Stimulated activated CD8-positive, alpha-beta memory T cell treated with anti-CD3 and anti-CD28 coated beads, Interleukin-7, amount 100 ng/mL, for 1 hour (primary cell): ENCODE measurements around the gene AFDN.

Experiments used
- DNase-seq, 2 donors: peaks; one replicate each; pipeline ENCODE4 v3.0.0-alpha.2; 2020; ENCODE audit warnings: low read depth in 2 of 2

The AFDN gene

DNA sequence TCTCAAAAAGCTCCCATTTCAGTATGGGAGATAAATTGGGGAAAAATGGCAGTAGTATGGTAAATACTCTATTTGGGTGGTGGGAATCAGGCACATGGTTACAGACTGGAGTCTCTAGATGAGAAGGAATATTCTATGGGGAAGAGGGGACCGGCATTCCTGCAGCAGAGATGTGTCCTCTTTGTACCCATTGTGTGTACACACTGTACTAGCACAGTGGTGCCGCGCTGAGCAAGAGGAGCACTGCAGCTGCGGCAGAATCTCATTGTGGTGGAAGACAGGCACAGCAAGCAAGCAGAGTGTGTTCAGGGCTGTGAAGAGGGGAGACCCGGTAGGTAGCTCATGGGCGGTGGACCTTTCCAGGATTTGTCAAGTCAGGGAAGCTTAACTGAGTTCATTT, 13.0 kb downstream of the AFDN start:
- no peak for DNase-seq

DNA sequence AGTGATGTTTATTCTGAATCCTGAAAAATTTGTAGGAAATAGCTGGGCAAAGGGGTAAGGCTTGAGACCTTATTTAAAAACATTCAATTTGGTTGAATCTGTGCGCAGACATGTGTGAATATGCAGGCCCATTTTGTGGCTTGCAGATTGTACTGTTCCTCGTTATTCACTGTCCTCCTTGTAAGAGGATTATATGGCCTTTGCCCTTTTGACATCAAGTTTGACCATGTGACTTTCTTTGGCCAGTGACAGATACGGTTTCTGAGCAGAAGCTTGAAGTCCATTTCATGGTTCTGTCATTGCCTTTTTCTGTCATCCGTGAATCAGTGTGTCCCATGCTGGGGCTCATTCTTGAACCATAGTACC, 13.4 kb downstream of the AFDN start:
- no peak for DNase-seq

DNA sequence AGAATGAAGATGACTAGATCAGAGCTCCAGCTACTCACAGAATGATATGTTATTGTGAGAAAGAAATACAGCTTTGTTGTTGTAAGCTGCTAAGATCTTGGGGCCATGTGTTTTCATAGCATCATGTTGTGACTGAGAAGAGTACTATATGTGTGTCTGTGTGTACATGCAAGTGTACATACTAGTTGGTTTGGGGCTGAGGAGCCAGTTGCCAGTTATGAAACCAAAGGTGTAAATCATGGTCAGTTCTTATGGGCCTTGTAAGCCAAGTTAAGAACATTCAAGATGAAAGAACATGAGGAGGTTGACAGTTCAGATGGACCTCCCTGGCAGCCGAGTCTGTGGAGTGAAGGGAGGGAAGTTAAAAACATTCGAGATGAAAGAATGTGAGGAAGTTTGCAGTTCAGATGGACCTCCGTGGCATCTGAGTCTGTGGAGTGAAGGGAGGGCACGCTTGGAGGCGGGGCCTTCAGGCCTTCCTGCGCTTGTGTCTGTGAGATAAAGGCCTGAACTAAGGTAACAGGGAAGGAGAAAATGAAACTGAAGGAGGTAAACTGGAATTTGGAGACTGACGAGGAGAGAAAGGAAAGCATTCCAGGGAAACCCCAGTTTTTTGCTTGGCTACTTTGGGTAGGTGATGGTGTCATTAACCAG, 13.9 kb downstream of the AFDN start:
- no peak for DNase-seq

DNA sequence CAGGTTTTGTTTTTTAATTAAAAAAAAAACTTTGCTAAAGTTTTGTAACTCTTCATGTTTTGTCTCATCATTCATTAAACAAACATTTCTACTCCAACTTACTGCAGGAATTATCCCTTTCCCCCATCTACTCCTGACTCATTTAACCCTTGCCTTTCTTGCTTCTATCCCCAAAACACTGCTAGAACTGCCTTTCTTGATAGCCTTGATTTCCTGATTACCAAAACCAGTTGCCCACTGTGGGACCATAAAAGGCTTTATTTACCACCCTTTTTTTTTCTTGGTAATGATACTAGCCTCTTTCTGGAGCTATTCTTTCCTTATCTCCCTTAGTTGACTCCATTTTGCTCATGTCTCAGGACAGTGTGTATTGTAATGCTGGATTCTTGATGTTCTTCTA, 15.3 kb downstream of the AFDN start:
- no peak for DNase-seq

DNA sequence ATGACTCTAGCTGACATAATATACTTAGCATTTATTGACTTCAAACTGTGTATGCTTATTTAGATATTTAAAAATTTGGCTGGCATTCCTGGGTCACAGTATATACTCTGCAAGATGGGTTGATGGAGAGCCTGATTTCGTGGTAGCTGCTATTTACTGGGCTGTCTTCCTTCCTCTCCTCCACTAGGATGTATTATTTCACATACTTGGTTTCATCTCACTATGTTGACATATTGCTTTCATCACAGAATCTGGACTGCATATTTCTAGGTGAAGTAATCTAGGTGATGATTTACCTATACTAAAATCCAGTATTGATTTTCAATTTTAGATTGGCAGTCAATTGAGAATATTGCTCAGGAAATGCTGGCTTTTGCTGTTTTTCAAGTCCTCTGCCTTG, 15.7 kb downstream of the AFDN start:
- no peak for DNase-seq

DNA sequence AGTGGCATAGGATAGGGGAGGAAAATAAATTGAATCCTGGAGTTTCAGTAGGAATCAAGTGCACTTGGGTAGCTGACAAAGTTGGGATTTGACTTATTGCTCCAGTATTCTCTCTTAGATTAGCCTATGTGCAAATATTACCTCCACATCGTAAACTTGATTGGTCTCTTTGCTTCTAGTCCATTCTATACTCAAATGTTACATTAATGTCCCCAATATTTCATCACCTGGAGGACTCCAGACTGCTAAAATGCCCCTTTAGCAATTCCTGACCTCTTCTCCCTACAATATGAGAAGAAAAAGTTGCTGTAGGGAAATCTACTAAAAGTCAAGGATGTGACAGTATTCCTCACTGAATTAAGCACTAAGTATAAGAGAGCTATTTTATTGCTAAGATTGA, 16.3 kb downstream of the AFDN start:
- no peak for DNase-seq

DNA sequence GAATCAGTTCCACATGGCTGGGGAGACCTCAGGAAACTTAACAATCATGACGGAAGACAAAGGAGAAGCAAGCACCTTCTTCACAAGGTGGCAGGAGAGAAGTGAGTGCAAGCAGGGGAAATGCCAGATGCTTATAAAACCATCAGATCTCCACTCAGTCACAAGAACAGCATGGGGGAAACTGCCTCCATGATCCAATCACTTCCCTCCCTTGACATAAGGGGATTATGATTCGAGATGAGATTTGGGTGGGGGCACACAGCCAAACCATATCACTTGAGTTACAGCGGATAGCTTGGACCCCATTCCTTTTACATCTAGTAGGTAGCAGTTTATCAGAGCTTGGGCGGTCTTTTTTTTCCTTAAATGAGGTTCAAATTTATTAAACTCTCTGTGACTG, 19.1 kb downstream of the AFDN start:
- DNase-seq, result no peak

DNA sequence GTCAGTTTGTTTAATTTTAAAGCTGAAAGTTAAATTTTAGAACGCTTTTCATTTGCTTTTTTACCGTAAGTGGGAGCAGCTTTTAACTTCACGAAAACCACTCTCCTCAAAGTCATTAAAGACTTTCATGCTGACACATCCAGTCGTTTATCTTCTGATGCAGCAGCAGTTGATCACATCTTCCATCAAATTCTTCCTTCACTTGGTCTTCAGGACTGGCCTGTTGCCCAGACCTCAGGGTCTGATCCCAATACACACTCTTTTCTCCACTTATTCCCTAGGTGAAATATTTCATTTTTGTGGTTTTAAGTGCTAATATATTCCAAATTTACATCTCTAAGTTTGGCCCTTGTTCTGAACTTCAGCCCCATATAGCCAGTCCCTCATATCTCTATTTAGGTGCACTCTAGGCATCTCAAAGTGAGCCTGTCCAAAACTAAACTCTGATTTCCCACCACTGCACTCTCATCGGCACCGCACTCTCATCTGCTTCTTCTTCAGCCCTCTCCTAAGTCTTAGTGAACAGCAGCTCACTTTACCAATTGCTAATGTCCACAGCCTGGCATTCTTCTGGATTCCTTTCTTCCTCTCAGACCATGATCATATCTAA, 20.4 kb downstream of the AFDN start:
- DNase-seq, result no peak

DNA sequence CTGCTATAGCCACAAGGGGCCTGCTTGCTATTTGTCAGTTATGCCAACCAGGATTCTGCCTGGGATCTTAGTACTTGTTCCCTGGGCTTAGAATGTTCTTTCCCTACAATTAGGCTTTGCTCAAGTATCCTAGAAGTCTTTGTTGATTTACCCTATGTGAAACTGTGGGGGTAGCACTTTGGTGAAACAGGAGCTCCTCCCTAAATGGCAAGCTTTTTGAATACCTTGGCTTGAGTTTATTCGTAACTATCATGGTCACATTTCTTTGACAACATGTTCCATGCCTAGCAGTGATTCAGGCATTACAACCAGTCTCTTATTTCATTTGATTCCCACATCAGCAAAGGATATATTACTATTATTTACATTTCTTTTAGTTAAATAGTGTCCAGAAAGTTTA, 21.2 kb downstream of the AFDN start:
- no peak for DNase-seq

DNA sequence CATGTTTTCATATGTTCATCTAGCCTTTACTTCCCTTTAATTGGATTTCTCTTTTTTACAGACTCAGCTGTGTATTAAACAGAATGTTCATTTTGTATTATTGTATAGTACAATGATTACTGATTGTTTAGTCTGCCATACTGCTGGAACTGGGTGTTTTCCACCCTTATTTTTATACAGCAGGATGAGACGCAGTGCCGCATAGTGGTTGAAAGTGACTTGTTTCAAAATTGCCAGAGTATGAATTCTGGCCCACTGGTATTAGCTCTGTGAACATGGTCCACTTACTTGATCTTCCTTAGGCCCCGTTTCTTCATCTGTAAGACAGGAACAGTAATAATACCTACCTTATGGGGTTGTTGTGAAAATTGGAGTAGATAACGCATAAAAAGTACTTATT, 22.1 kb downstream of the AFDN start:
- DNase-seq, result no peak

DNA sequence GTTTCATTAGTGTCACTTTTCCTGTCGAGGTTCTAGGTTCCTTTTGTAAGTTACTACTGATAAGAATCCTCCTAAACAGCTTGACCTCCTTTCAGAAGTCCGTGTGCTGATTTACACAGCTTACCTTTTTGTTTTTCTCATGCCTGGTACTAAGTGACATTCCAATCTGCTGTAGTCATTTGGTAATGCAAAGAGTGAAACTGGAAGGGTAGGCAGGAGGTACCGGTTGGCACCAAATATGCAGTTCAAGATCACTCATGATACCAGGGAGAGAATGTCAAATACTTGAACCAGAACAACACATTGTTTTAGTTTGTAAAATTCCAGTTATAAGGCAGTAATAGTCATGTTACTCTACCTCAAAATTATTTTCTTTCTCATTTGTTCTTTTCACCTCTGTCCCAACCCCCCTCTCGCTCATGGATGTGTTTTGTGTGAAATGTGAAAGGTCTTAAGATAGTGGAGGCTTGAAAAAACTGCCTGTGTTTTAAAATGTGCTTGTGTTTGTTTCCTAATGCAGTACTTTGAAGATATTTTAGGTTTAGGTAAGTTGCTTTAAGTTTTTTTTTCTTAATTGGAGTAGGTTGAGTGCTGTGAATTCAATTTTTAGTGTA, 23.2 kb downstream of the AFDN start:
- DNase-seq, result no peak

DNA sequence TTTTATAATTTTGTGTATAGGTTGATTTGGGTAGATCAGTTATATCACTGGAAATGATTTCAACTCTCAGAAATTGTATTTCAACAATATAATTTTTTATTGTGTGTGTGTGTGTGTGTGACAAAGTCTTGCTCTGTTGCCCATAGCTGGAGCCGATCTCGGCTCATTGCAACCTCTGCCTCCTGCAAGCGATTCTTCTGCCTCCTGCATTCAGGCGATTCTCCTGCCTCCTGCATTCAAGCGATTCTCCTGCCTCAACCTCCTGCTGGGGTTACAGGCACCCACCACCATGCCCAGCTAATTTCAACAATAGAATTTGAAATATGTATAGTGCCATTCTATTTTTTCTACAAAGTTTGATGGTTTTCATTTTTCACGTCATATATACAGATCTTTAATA, 24.1 kb downstream of the AFDN start:
- no peak for DNase-seq

DNA sequence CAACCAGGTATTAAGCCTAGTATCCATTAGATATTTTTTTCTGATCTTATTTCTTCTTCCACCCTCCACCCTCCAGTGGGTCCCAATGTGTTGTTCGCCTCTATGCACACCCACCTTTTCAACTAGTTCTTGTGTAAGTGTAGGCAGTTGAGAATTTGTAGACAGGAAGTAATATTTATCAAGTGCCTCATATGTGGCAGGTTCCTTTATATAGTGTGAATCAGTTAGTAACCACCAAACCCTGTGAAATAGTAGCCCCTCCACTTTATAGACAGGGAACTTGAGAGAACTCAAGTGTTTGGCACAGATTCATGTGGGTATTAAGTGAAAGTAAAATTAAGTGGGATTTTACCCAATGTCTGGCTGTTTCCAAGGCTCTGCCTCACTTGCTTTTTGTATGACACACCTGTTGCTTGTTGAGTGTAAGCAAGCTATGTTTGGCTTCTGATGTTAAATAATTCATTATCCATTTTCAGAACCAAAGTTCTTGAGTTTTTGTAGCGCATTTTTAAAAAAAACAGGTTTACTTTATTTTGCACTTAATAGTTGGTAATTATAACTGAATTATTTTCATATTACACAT, 24.8 kb downstream of the AFDN start:
- DNase-seq, result no peak

DNA sequence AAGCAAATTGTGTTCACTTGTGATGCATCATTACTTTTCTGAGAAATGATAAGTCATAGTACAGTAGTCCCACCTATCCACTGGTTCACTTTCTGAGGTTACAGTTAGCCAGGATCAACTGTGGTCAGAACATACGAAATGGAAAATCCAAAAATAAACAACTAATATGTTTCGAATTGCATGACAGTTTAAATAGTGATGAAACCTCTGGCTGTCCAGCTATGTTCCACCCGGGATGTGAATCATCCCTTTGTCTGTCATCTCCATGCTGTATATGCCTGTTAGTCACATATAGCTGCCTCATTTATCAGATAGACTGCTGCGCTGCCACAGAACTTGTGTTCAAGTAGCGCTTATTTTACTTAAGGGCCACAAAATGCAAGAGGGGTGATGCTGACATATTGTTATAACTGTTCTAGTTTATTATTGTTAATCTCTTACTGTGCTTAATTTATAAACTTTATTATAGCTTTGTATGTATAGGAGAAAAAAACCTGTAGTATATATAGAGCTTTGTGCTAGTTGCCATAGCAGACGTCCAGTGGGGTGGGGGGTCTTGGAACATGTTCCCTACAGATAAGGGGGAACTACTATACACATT, 29.2 kb downstream of the AFDN start:
- no peak for DNase-seq

DNA sequence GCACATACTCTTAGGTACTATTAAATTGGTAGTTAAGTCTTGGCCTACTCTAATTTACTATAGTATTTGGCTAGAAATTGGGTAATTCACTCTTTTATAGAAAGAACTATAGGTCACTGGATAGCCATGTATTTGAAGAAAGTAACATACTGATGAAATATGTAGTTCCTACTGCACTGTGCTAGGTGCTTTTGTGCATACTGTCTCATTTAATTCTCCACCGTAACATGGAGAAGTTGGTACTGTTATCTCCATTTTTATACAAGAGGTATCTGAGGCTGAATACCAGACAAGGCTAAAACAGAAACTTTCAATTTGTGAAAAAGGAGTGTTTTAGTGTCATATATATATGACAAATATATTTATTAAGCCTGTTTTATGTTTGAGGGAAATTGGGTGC, 29.8 kb downstream of the AFDN start:
- DNase-seq, result no peak

DNA sequence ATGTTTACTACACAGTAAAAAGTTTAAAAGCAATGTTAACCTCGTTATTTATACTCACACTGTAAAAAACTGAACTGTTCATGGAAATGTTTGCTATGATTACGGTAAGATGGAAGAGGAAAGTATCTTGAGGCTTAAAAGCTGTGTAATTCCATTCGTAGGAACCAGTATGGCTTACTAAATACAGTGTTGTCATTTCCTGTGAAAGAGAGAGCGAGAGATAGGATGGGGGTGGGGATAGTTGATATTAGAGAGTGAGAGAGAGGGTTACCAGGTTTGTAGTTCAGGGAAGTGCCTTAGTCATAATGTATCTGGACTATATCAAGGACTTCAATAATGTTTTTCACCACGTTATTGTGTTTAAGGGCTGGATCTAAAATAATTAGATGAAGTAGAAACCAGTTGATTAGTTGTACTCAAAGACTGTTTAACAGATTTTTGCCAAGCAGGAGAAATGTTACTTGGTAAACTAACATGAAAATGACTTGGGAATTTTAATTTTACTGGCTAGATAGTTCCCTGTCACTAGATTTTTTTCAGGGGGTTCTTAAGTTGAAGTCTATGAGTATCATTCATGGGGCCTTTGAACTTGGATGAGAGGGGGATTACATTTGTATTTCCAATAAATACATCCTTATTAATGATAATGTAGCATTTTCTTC, 30.4 kb downstream of the AFDN start:
- no peak for DNase-seq

DNA sequence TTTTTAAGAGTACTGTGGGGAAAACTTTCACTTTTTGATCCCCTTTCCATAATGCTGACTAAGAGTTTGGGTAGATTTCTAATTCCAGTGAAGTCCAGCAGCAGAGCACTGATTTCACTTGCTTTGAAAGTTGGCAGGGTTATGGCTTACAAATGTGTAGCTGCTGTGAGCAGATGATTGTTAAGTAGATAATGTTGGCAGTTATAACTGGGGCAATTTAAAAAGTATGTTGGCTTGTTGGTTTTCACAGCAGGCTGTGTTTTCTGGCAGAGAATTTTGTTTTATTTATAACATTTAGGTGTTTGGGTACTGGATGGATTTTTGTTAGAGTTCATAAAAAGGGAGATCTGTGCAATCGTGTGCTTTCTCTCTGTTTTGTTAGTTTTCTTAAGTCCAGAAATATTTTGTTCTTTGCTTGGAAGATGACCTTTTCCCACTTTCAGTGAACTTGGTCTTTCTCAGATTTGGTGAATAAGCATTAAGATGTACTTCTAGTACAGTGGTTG, 31.4 kb downstream of the AFDN start:
- DNase-seq, result no peak

DNA sequence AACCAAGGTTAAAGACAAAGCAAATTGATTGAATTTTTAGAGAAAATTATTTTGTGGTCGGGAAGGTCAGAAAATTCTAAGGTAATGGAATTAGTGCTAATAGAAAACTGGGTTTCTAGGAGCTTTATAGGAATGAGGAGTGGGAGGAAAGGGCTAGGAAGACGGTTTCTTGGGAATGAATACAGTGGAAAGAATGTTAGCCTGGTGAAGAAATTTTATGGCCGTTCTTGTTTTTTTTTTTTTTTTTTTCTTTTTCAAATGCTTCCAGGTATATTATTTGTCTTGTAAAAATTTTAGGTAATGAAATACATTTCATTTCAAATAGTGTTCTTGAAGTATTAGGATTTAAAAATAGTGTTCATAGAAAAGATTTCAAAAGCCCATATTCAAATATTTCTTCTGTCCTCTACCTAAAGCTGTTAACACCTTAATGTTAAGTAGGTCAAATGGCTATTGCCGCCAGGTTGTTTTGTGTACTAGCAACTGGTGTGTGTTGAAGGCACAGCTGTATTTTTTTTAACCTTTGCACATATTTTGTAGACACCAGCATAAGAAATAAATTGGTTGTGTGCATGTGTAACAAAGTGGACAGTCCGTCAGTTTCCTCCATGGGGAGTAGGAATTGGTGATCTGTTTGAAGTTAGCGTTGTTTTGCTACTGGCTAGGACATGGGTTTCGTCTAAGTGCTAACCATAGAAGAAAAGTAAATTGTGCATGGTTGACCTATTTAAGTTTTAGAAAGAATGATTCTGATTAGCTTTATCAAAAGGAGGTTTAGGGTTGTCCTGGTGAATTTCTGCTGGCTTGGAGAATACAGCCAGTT, 32.3 kb downstream of the AFDN start:
- no peak for DNase-seq

DNA sequence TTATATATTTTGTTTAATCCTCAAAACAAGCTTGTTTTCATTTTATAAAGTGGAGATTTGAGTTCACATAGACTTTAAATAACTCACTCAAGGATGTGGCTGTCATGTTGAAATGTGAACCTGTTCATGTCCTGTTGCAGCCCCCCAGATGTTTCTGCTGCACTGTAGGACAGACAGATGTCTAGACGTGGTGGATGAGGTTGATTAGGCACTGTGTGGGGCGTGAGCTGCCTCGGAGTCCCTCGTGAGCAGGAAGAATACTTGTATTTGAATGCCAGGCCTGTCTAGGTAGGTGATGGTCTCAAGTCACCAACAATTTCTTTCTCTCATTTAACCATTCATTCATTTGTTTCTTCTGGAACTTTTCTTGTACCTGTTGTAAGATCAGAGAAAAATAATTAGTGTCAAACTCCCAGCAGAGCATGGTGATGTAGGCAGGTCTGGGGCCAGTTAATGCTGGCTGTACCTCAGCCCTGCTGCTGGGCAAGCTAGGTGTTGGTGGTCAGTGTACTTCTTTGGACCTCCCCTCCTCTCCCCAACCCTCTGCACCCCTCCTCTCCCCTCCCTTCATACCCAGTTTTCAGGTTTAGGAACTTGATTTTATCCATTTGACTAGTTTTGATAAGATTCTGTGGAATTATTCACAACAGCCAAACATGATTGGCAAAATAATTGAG, 34.0 kb downstream of the AFDN start:
- DNase-seq, result no peak

DNA sequence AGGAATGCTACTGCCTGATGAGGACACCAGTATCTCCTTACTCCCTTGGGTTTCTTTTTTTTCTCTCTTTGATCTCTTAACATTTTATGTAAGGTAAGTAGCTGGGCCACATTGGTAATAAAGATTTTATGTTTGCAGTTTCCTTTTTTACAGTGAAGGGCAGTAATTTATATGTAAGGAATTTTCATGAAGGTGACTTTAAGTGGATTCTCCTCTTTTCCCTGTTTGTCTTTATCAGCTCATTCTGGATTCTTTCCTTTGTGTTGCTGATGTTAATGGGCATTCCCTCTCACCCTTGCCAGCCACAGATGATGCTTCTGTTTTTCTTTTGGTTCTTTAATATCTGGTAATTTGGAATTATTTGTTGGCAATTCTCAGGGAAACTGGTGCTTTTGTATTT, 34.7 kb downstream of the AFDN start:
- DNase-seq, result no peak

DNA sequence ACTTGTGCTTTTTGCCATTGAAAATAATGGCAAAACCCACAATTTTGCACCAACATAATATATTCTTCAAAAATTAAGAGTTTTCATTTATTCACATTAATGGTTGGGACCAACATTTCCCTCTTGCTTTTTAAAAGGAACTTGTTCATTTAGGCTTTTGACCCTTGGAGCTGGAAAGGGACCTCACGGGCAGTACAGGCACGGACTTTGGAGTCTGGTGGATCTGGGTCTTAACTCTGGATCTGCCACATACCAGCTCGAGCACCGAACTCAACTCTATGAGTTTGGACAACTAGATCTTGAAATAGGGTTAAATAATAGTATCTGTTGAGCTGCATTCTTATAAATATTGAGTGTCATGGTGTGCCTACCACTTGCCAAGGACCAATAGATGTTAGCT, 37.2 kb downstream of the AFDN start:
- no peak for DNase-seq
